GM19455 (cell line): ENCODE data around the gene MYO16.
A peak's percentile ranks its signal among the peaks of the same experiment; 100 is the strongest.

Experiments used
- ATAC-seq: cut with Tn5 transposase; IDR thresholded peaks from one replicate; pipeline ENCODE4 v1.9.1; 2021; ENCODE audit not compliant: unreplicated experiment

MYO16 gene

DNA sequence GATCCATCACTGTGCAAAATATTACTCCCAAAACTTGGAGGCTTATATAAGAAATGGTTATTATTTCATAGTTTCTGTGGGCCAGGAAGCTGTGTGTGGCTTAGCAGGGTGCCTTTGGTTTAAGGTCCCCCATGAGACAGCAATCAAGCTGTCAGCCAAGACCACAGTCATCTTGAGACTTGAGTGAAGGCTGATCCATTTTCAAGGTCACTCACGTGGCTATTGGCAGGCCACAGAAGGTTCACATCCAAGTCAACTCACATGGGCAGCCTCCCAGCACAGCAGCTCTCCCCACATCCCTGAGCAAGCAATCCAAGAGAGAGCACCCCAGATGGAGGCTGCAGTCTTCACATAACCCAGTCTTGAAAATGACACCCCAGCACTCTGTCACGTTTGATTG lies 537.4 kb downstream of the MYO16 start:
- no peak for ATAC-seq

- ATAC-seq: no peak
Observed at GRCh38 chr13:109172136-109172535, 542.7 kb downstream of the MYO16 start.

DNA sequence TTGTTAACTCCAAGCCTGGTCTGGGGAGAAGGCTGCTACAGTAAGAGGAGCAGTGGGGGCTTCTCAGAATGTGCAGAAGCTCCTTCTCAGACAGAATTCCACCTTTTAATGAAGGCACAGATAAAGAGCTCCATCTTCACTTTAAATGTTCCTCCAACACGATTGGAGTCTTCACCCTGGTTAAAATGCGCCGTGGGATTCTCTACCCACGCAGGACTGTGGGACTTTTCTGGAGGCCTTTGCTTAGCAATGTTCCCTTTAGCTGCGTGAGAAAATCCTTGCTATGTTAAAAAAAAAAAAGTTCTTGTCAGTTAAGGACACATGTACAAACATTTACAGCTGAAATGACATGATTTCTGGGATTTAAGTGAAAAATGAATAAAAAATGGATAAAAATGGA lies 546.3 kb downstream of the MYO16 start:
- ATAC-seq: no peak

GRCh38 chr13:109180905-109181425 lies 551.6 kb downstream of the MYO16 start:
- ATAC-seq: no peak

- ATAC-seq: no peak
Observed at GRCh38 chr13:109182777-109183465, 553.5 kb downstream of the MYO16 start.

GRCh38 chr13:109191413-109191812 lies 562.0 kb downstream of the MYO16 start:
- no peak for ATAC-seq

GRCh38 chr13:109192306-109192705 lies 562.9 kb downstream of the MYO16 start:
- ATAC-seq: no peak

GRCh38 chr13:109196948-109197347 lies 567.5 kb downstream of the MYO16 start:
- no peak for ATAC-seq

DNA sequence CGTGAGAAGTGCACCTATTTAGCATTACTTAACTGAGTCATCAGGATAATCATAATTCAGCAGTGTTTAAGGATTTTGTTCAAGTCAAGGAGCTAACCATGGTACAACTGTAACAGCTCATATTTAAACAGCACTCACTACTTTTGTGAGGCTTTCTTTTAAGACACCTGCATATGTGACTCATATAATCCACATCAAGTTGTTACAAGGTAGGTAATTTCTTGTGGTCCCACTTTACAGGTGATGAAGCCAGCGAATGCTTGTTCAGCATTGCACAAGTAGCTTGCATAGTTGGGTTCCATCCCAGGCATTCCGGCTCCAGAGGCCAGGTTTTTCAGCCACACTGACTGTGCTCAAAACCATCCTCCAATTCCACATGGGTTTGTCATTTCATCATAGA lies 569.2 kb downstream of the MYO16 start:
- no peak for ATAC-seq

- no peak for ATAC-seq
Observed at GRCh38 chr13:109199280-109199679, 569.9 kb downstream of the MYO16 start.

DNA sequence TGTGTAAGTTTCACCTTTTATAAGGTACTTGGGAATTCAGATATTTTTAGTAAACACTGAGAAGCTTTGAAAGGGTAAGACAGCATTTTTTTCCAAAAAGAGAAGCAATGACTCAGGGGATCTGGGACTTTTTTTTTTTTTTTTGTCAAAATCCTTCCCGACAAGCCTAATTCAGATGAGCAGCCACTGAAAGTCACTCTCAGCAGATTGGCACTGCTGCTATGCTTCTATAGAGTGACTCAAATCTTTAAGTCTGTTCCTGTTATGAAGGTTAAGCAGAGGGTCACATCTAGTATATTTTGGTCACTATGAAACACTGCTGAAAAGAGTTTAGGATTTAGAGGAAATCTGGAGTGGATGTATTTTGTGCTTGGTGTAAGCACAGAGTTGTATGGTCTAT lies 571.1 kb downstream of the MYO16 start:
- no peak for ATAC-seq

DNA sequence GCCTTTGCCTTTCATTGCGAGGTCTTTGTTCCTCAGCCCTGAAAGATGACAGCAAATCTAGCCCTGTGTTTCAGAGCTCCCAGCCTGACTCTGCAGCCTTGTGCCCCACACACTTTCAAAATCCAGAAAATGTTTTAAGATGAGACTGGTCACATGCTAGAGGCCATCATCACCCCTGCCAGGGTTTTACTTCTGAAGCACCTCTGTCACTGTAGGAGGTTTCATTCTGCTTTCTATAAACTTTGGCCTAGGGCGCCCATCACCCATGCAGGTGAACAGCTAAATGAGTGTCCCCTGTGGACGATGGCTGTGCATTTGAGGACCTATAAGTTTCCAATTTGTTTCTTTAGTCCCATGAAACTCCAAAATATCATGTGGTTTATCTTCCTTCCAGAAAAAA lies 574.2 kb downstream of the MYO16 start:
- no peak for ATAC-seq

DNA sequence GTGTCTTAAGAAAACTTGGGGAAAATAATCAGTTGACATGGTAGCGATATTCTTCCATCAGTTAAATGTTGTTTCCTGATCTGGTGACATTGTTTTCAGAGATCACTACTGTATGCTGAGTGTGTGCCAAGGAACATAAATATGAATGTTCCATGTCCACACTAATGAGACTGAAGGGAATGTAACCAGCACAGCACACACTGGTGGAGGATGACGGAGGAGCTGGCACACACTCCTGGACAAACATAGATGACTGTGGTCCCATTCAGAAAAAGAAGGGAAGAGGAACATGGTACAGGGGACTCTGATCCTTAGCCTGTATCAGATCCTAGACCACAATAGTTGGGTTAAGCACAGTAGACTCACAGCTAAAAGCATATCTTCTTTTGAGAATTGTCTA lies 574.8 kb downstream of the MYO16 start:
- no peak for ATAC-seq

GRCh38 chr13:109204657-109205056 lies 575.2 kb downstream of the MYO16 start:
- no peak for ATAC-seq

- ATAC-seq: no peak
Observed at GRCh38 chr13:109205315-109205714, 575.9 kb downstream of the MYO16 start.

- no peak for ATAC-seq
Observed at GRCh38 chr13:109206616-109207015, 577.2 kb downstream of the MYO16 start.

GRCh38 chr13:109207622-109208021 lies 578.2 kb downstream of the MYO16 start:
- no peak for ATAC-seq

DNA sequence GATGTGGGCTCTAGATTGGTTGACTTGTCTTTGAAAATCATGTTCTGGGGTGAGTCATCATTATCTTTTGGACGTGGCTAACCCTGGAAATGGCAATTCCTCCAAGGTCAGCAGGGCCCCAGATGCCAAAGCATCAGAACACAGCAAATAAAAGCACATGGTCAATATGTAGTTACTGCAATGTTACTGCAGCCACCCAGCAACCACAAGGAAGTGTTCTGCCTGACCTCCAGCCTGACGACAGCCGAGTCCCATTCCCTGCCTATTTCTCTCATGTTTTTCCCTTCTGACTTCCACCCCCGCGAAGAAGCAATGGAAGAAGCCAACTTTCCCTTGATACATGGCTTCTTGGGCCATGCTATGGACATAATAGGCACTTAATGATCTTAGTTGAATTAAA lies 579.1 kb downstream of the MYO16 start:
- no peak for ATAC-seq

DNA sequence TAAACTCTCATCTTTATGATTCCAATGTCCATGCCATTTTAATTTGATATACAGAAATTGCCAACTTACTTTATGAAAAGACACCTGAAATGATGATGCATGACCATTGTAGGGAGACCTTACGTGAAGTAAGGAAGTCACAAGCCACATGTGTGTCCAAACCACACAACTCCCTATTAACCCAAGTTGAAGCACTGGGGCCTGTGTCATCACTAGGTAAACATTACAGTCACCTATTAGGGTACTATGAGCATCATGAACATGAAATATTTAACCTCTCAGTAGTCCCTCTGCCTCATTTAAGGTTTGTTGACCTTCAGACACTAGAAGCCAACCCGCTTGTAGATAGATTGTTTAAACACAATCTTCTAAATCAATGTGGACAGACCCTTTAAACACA lies 580.1 kb downstream of the MYO16 start:
- ATAC-seq: no peak

DNA sequence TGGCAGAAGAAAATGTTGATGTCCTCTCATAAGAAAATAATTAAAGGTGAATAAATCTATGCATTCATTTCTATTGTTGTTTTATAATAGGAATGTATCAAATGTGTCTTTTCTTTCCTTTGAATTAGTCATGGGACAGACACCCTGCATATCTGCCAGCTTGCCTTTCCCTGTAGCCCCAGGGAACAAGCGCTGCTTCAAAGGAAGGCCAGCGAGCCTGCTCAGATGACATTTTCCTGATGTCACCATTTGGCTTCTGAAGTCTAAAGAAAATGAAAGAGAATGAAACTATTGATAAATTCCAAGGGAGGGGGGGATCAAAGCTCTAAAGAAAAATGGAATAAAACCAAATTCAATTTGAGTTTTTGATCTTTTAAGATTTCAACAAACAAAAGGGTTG lies 582.2 kb downstream of the MYO16 start:
- ATAC-seq: no peak

DNA sequence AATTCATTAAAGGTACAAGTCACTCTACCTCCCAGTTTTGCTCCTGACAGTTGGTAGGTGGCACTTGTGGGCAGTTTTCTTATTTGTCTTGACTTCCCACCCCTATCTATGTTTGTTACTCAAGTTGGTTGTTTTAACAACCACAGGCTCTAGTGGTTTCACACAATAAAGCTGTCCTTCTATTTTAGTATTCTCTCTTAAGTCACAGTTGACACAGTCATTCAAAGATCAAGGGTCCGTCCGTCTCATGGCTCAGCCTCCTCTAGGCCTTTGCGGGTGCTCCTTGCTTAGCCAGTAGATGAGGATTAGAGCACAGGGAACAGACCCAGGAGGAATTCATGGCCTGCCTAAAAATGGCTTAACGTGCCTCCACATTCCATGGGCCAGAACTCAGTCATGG lies 583.2 kb downstream of the MYO16 start:
- peak; percentile 65 for ATAC-seq

GRCh38 chr13:109213714-109214113 lies 584.3 kb downstream of the MYO16 start:
- ATAC-seq: no peak

DNA sequence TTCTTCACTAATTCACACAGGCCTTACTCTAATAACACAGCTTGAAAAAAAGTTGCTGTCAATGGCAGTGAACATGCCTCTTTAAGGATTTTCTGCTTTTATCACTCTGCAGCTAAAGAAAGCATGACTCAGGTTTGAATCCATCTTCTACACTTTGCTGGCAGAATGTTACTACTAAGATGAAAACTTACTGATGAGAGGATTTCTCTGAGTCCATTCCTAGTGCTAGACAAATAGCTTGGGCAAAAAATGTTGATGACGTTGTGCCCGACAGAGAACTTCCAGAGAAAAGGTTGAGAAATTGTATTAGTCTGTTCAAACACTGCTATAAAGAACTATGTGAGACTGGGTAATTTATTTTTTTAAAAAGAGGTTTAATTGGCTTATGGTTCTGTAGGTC lies 585.0 kb downstream of the MYO16 start:
- ATAC-seq: no peak
